Endometrial microvascular endothelial cells (primary cell): ENCODE data around the gene ATP2C1. TPM values are rescaled to one million over a fixed set of nuclear protein-coding genes. Genes with fewer than 3 reads are reported as not detected.
"Not testable (repeated sequence)": the region's sequence is repeated elsewhere in the genome, so short reads cannot be mapped to it uniquely, and the experiment has no call there.

Experiments used
- in situ Hi-C: cut with HindIII; loops from 2 replicates; pipeline ENCODE4 v1.10.0; 2017; ENCODE audit warnings: low sequenced_read_pairs, low pct_unique_long_range_greater_than_20kb; ENCODE audit errors: inconsistent ontology term
- total RNA-seq: library from RNA; depleted of rRNA; stranded (reverse); fragments of >200 nt; gene quantifications from one replicate; pipeline ENCODE4 v1.2.3, GENCODE V29; 2015; ENCODE audit errors: inconsistent ontology term

ATP2C1 gene
- total RNA-seq, 1 donor from 2014 or later, result 69.2 TPM

DNA sequence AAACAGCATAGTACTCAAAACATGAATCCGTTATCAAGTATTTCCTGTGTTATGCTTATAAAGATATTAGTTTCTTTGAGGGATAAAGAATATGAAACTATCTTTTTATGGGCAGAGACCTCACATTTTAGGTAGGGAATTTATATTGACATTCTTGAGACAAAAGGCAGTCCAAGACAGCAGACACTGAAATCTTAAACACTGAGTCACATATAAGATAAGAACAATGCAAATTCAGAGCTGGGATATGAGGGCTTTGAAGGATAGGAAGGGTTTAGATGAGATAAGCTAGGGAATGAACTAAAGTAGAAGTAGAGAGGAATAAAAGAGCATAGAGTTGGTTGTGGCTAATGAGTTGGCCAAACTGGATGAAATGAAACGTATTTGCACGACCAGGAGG lies 74.3 kb downstream of the ATP2C1 start:
- in situ Hi-C loops, result no loop called here

GRCh38 chr3:130969621-130970020 lies 75.7 kb downstream of the ATP2C1 start:
- in situ Hi-C loops, result no loop called here

GRCh38 chr3:130971208-130971607 lies 77.3 kb downstream of the ATP2C1 start:
- in situ Hi-C loops, result no loop called here

GRCh38 chr3:130972592-130972991 lies 78.7 kb downstream of the ATP2C1 start:
- in situ Hi-C loops, result not testable (repeated sequence)

DNA sequence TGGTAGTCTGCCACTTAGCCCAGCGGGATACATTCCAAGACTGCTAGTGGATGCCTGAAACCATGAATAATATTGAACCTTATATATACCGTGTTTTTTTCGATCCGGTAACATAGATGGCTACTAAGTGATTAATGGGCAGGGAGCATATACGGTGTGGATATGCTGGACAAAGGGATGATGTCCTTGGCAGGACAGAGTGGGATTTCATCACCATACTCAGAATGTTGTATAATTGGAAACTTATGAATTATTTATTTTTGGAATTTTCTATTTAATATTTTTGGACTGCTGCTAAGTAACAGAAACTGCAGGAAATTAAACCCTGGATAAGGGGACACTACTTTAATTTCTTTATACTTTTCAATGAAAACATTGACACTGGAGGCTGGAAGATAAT lies 79.5 kb downstream of the ATP2C1 start:
- in situ Hi-C loops, result no loop called here

GRCh38 chr3:130974201-130974600 lies 80.3 kb downstream of the ATP2C1 start:
- in situ Hi-C loops, result no loop called here

GRCh38 chr3:130975251-130975650 lies 81.4 kb downstream of the ATP2C1 start:
- in situ Hi-C loops, result no loop called here

DNA sequence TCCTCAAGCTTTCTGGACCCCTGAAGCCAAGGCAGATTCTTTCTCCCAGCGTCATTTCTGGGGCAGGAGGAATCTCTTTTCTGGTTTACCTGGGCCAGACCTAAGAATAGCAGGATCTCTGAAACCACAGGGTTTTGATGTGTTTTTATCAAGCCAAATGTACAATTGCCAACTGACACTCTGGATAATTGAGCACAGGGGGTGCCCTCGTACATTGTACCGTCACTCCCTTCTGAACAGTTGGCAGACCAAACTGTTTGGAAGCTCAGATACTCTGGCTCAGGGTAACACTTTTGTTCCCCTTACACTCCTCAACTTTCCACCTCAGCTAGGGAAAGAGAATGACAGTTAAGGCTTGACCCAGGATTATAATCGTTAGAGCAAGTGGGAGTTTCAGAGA lies 82.8 kb downstream of the ATP2C1 start:
- in situ Hi-C loops, result no loop called here

- in situ Hi-C loops, result no loop called here
These were observed 85.2 kb downstream of the ATP2C1 start for GRCh38 chr3:130979117-130979516.

DNA sequence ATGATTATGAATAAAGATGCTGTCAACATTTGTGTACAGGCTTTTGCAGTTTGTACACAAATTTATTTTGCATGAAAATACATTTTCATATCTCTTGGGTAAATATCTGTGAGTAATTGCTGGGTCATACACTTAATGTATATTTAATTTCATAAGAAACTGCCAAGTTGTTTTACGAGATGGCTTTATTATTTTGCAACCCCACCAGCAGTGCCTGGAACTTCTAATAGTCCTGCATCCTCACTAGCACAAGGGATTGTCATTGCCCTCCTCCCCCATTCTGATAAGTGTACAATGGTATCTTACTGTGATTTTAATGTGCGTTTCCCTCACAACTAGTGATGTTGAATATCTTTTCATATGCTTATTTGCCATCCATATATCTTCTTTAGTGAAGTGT lies 87.6 kb downstream of the ATP2C1 start:
- in situ Hi-C loops, result no loop called here

DNA sequence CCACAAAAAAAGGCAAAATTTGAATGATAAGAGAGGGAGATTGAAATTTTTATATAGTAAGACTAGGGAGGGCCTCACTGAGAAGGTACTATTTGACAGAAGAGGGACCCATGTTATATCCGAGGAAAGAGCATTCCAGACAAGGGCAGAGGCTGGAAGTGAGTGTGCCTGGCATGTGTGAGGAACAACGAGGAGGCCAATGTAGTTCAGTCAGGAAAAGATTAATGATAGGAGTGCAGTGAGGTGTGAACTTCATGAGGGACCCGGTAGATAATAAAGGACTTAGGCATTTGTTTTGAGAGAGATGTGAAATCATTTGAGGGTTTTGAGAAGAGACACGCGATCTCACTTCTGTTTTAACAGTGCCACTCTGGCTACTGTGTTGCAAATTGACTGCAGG lies 96.4 kb downstream of the ATP2C1 start:
- in situ Hi-C loops, result no loop called here

GRCh38 chr3:130991126-130991525 lies 97.2 kb downstream of the ATP2C1 start:
- in situ Hi-C loops, result no loop called here

DNA sequence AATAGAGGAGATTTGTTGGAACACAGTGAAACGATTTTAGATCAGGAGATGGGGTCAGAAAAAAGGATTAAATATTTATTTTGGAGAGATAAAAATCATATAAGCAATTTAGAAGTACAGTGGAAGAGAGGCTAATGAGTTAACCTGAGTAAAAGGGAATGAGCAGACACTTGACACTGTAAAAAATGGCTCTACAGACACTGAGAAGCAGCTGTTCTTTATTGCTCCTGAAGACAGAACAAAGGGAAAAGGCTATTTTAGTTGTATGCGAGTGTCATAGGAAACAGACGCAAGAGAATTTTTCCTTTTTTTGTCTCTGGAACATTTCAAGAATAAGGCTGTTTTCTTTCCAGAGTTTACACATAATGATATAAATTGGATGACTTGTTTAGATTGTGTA lies 98.5 kb downstream of the ATP2C1 start:
- in situ Hi-C loops, result no loop called here

- in situ Hi-C loops, result no loop called here
These were observed 103.4 kb downstream of the ATP2C1 start for GRCh38 chr3:130997289-130997688.

DNA sequence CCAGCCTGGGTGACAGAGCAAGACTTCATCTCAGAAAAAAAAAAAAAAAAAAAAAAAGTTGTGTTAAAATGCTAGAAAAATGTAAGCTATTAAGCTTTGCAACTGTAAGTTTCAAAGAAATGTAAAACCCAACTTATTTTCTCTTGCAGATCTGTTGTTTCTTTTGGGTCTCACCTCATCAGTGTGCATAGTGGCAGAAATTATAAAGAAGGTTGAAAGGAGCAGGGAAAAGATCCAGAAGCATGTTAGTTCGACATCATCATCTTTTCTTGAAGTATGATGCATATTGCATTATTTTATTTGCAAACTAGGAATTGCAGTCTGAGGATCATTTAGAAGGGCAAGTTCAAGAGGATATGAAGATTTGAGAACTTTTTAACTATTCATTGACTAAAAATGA lies 107.2 kb downstream of the ATP2C1 start:
- in situ Hi-C loops, result no loop called here

DNA sequence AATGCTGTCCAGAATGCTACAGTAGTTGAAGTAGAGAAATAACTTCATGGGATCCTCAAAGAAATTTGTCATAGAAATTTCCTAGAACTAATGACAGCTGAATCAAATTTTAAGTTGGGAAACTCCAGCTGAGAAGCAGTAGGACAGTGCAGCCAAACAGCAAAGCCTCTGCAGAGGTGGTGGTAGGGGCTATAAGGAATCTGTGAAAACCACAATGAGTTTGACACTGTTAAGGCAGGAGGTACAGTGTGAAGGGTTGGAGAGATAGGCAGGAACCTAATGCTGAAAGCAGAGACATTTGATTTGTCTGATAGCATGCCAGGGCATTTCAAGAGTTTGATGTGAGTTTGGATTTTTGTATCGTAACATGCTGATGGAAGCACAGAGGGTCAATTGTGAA lies 110.7 kb downstream of the ATP2C1 start:
- in situ Hi-C loops, result no loop called here

- in situ Hi-C loops, result no loop called here
These were observed 113.4 kb downstream of the ATP2C1 start for GRCh38 chr3:131007256-131007655.

GRCh38 chr3:131007782-131008181 lies 113.9 kb downstream of the ATP2C1 start:
- in situ Hi-C loops, result no loop called here

GRCh38 chr3:131008326-131008725 lies 114.4 kb downstream of the ATP2C1 start:
- in situ Hi-C loops, result no loop called here

DNA sequence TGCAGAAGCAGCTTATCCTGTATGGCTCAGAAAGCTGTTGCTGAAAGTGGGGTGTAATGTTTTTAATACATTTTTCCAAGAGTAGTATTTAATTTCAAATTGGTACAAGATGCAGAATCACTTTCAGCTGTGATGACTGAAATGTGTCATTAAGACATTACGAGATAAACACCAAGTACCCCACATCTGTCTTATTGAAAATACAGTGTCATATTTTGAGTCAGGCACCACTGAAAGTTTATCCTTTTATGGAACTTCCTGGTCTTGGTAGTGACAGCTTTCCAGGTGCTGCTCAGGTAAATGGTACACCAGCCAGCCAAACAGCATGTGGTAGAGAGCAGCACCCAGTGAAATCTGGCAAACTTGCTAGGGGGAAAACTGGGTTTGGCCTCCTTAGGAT lies 115.8 kb downstream of the ATP2C1 start:
- in situ Hi-C loops, result no loop called here

DNA sequence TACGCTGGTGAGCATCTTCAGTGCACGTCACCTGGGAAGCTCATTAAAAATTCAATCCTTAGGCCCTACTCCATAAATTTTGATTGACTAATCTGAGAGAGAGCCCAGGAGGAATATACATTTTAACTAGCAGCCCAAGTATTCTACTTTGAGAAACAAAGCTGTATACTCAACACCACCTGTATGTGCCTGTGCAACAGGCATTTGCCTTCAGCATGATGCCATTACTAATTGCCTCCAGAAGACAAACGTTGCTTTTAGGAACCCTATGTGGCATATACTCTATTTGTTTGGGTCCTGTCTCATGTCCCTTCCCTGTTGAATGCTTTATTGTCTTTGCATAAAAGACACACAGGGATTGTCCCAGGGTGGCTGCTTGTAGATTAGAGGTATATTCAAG lies 125.1 kb downstream of the ATP2C1 start:
- in situ Hi-C loops, result no loop called here
